HepG2 (cell line): ENCODE data around the gene UROS. TPM values are rescaled to one million over a fixed set of nuclear protein-coding genes. Genes with fewer than 3 reads are reported as not detected.

ENCODE experiments used
- CEBPG ChIP-seq: IDR thresholded peaks from 2 replicates; pipeline ENCODE4 v1.6.1; 2016
- CTCF ChIP-seq: sonication (generic); formaldehyde crosslinking; IDR thresholded peaks from 2 replicates; pipeline ENCODE4 v1.5.0; 2020; ENCODE audit warnings: mild to moderate bottlenecking, missing genetic modification reagents, moderate library complexity
- DBP ChIP-seq: sonication (generic); formaldehyde crosslinking; IDR thresholded peaks from 2 replicates; pipeline ENCODE4 v1.4.0; 2020; ENCODE audit warnings: missing genetic modification reagents; ENCODE audit errors: not compliant biosample characterization
- DNMT3B ChIP-seq: conservative IDR thresholded peaks from 2 replicates; pipeline ENCODE4 v1.6.1; 2016; ENCODE audit warnings: missing biosample characterization, control low read depth
- FOXA3 ChIP-seq: IDR thresholded peaks from 2 replicates; pipeline ENCODE4 v1.6.1; 2016; ENCODE audit warnings: missing genetic modification reagents, missing compliant biosample characterization
- FOXC1 ChIP-seq: sonication (generic); formaldehyde crosslinking; IDR thresholded peaks from 2 replicates; pipeline ENCODE4 v1.8.0; 2022; ENCODE audit warnings: mild to moderate bottlenecking, missing genetic modification reagents, borderline replicate concordance
- HES4 ChIP-seq: sonication (generic); formaldehyde crosslinking; IDR thresholded peaks from 2 replicates; pipeline ENCODE4 v1.9.0; 2021; ENCODE audit warnings: mild to moderate bottlenecking, missing genetic modification reagents, borderline replicate concordance
- HNRNPUL1 ChIP-seq: fragments of 200-400 bp; formaldehyde crosslinking; IDR thresholded peaks from 2 replicates; pipeline ENCODE4 v1.6.1; 2017; ENCODE audit warnings: low read depth, mild to moderate bottlenecking, low read length, moderate library complexity
- JUND ChIP-seq: sonication (generic); formaldehyde crosslinking; IDR thresholded peaks from 2 replicates; pipeline ENCODE4 v1.8.0; 2022; ENCODE audit warnings: mild to moderate bottlenecking, missing genetic modification reagents
- KLF11 ChIP-seq: IDR thresholded peaks from 2 replicates; pipeline ENCODE4 v1.6.1; 2016; ENCODE audit warnings: missing compliant biosample characterization
- RARA ChIP-seq: IDR thresholded peaks from 2 replicates; pipeline ENCODE4 v1.6.1; 2016; ENCODE audit warnings: missing genetic modification reagents, missing compliant biosample characterization
- SKIL ChIP-seq: sonication (generic); formaldehyde crosslinking; IDR thresholded peaks from 2 replicates; pipeline ENCODE4 v1.8.0; 2022; ENCODE audit warnings: missing genetic modification reagents, mild to moderate bottlenecking, moderate library complexity, borderline replicate concordance
- TBX2 ChIP-seq: sonication (generic); formaldehyde crosslinking; IDR thresholded peaks from 2 replicates; pipeline ENCODE4 v1.5.0; 2020; ENCODE audit warnings: missing genetic modification reagents, mild to moderate bottlenecking, borderline replicate concordance
- ZMYM4 ChIP-seq: sonication (generic); formaldehyde crosslinking; IDR thresholded peaks from 2 replicates; pipeline ENCODE4 v1.8.1; 2023; ENCODE audit warnings: mild to moderate bottlenecking, missing genetic modification reagents
- ZNF143 ChIP-seq: sonication (generic); formaldehyde crosslinking; IDR thresholded peaks from 2 replicates; pipeline ENCODE4 v1.4.0; 2020; ENCODE audit warnings: missing genetic modification reagents
- ZNF317 ChIP-seq: sonication (generic); formaldehyde crosslinking; IDR thresholded peaks from 2 replicates; pipeline ENCODE4 v1.5.0; 2020; ENCODE audit warnings: mild to moderate bottlenecking, missing genetic modification reagents
- ZNF337 ChIP-seq: sonication (generic); formaldehyde crosslinking; IDR thresholded peaks from 2 replicates; pipeline ENCODE4 v1.5.1; 2020; ENCODE audit warnings: missing genetic modification reagents, low read depth, mild to moderate bottlenecking, borderline replicate concordance
- polyA plus RNA-seq, 8 experiments: library from polyadenylated mRNA; depleted of rRNA in 3 of 8; stranded (reverse) in 7 of 8; unstranded in 1 of 8; fragments of >200 nt; fragmentation: Illumina TruSeq in 4 of 8; extraction: Trizol in 4 of 8; gene quantifications; 2 replicates each; pipeline versions ENCODE4 v1.2.1 to v1.2.3, GENCODE V29; 2011 to 2016; ENCODE audit warnings: low read depth in 4 of 8, missing spikeins in 1 of 8, mixed read lengths in 1 of 8; ENCODE audit not compliant: insufficient read depth in 1 of 8
- total RNA-seq, 5 experiments: library from RNA; depleted of rRNA; stranded (reverse); fragments of >200 nt; fragmentation: Illumina TruSeq; extraction: Trizol; gene quantifications; 2 replicates each; pipeline ENCODE4 v1.2.3, GENCODE V29; 2016; ENCODE audit warnings: low read depth in 1 of 5
- TF ChIP-seq, protein P1 (sequence below): sonication (generic); formaldehyde crosslinking; IDR thresholded peaks from 2 replicates; pipeline ENCODE4 v1.8.0; 2022; ENCODE audit warnings: mild to moderate bottlenecking, missing genetic modification reagents, moderate library complexity
- TF ChIP-seq, protein P2 (sequence below): IDR thresholded peaks from 2 replicates; pipeline ENCODE4 v1.6.1; 2016; ENCODE audit warnings: missing biosample characterization, missing genetic modification reagents, low read depth
- TF ChIP-seq, protein P3 (sequence below): sonication (generic); formaldehyde crosslinking; IDR thresholded peaks from 2 replicates; pipeline ENCODE4 v1.4.0; 2020; ENCODE audit warnings: missing genetic modification reagents

UROS gene
- total and polyA plus RNA-seq, 2 of the 13 experiments (the other 11 are each of a cell fraction or from before 2014, with no cell fraction given): 14.8 to 49.9 TPM

- TF ChIP-seq, protein P1, sequence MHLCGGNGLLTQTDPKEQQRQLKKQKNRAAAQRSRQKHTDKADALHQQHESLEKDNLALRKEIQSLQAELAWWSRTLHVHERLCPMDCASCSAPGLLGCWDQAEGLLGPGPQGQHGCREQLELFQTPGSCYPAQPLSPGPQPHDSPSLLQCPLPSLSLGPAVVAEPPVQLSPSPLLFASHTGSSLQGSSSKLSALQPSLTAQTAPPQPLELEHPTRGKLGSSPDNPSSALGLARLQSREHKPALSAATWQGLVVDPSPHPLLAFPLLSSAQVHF (CRISPR knock-in tag): no peak
- TF ChIP-seq FOXC1 (peak; percentile 51; the same call in 1 of the 2 replicates), TBX2 (CRISPR knock-in tag) (peak; percentile 97), DNMT3B (CRISPR knock-in tag) (no peak), RARA (CRISPR knock-in tag) (peak; percentile 100), SKIL (peak; percentile 97), ZMYM4 (CRISPR knock-in tag) (peak; percentile 96), HES4 (no peak), ZNF143 (CRISPR knock-in tag) (peak; percentile 56; the same call in 1 of the 2 replicates), ZNF317 (0 out of 2 replicates have a peak, but pooled peaks have one; percentile 39), CTCF (CRISPR knock-in tag) (no peak), HNRNPUL1 (no peak), FOXA3 (CRISPR knock-in tag) (peak; percentile 96), JUND (CRISPR knock-in tag) (peak; percentile 49; the same call in 1 of the 2 replicates), DBP (CRISPR knock-in tag) (no peak), ZNF337 (CRISPR knock-in tag) (0 out of 2 replicates have a peak, but pooled peaks have one; percentile 60), CEBPG (CRISPR knock-in tag) (peak; percentile 99), KLF11 (CRISPR knock-in tag) (0 out of 2 replicates have a peak, but pooled peaks have one; percentile 54)
- TF ChIP-seq, protein P2, sequence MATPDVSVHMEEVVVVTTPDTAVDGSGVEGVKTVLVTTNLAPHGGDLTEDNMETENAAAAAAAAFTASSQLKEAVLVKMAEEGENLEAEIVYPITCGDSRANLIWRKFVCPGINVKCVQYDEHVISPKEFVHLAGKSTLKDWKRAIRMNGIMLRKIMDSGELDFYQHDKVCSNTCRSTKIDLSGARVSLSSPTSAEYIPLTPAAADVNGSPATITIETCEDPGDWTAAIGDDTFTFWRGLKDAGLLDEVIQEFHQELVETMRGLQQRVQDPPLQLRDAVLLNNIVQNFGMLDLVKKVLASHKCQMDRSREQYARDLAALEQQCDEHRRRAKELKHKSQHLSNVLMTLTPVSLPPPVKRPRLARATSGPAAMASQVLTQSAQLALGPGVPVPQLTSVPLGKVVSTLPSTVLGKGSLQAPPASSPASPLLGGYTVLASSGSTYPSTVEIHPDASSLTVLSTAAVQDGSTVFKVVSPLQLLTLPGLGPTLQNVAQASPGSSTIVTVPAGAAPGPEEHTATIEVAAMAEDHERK (CRISPR knock-in tag): no peak
- TF ChIP-seq, protein P3, sequence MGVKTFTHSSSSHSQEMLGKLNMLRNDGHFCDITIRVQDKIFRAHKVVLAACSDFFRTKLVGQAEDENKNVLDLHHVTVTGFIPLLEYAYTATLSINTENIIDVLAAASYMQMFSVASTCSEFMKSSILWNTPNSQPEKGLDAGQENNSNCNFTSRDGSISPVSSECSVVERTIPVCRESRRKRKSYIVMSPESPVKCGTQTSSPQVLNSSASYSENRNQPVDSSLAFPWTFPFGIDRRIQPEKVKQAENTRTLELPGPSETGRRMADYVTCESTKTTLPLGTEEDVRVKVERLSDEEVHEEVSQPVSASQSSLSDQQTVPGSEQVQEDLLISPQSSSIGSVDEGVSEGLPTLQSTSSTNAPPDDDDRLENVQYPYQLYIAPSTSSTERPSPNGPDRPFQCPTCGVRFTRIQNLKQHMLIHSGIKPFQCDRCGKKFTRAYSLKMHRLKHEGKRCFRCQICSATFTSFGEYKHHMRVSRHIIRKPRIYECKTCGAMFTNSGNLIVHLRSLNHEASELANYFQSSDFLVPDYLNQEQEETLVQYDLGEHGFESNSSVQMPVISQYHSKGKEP (CRISPR knock-in tag): no peak
Observed at GRCh38 chr10:125792342-125793300, 30.4 kb downstream of the UROS start (continued).
